ENCODE results near the gene PIGX. TPM values are rescaled to one million over a fixed set of nuclear protein-coding genes. Genes with fewer than 3 reads are reported as not detected.

The PIGX gene
- total RNA-seq: 22.0 and 34.1 TPM in 2 replicates

DNA sequence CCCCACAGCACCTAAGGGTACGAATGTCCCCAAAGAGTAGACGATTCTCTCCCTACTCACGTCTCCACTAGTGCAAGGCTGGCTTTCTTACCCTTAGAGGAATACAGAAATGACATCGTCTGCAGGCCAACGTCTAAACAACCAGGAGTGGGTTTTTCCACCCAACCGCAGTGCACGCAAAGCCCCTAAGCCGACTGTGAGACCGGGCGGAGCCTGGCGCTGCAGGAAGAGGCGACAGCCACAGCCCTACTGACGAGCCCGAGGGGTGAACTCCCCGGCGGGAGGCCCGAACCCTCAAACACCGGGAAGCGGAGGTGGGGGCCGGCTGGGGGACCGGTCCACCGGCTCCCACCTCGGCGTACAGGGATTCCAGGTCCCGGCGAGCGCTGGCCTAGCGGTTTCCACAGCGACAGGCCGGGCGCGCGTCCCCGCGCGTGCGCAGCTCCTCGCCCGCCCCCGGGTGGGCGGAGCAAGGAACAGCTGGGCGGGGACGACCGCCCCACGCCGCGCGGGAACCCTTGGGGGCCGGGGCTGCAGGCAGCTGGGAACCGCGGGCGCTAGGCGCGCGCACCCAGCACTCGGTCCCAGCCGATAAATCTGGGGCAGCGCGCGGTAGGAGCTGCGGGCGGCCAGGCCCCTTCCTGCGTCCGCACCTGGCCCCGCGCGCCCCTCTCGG is at the start of gene PIGX, which contains the start of gene CEP19:
PIGX (plus strand) TSS at position 540 of the 676 bp plus-strand sequence.
CEP19 (minus strand) TSS at position 413 of the 676 bp plus-strand sequence. CDS start 3,593 bp downstream, outside the sequence.

DNA sequence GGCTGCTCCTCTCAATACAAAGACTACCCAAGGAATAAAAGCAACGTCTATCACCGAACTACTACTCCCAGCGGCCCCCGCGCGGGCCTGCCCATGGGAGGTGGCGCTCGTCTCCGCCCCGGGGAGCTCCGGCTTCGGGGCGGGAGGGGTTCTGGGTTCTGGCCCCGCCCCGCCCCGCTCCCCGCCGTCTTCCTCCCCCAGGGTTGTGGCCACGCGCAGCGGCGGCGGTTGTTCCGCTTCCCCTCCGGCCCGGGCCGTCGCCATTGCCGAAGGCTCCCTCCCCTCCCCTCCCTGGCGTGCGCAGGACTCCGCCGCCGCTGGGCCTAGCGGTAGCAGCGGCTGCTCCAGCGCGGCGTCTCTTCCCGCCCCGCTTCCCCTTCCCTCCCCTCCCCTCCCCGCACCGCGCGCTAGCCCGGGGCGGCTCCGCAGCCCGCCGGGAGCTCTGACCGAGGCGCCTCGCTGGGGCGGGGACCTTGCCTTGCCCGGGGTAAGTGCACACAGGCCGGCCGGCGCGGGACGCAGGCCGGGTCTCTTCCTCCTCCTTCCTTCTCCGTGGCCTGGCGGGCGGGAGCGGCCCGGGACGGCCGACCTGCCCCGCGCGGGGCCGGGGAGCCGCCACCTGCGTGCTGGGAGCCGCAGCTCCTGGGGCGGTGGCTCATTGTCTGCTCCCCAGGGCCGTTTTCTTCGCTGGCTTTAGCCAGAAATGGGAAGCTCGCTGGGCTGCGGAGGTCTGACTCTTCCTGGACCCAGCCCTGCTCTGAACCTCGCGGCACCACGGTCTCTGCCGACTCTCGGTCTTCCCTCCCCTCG is 27.7 kb downstream of the PIGX start, which contains the start of gene PAK2:
PAK2 (plus strand) TSS at position 187 of the 810 bp plus-strand sequence. CDS start 42,790 bp downstream, outside the sequence.

Other genes starting within 250 kb of the PIGX start
- 14.7 and 23.0 TPM in 2 replicates for gene RNF168, start 208.6 kb upstream of the PIGX start, total RNA-seq
- 0.19 and 0.28 TPM in 2 replicates for gene SMCO1, start 197.0 kb upstream of the PIGX start, total RNA-seq
- gene WDR53, start 143.8 kb upstream of the PIGX start, total RNA-seq: 7.0 and 9.6 TPM in 2 replicates
- gene FBXO45, start 143.7 kb upstream of the PIGX start, total RNA-seq: 8.2 and 15.7 TPM in 2 replicates
- gene NRROS, start 72.7 kb upstream of the PIGX start, total RNA-seq: 0.58 and 0.85 TPM in 2 replicates
- gene CEP19, start 127 bp upstream of the PIGX start, total RNA-seq: 3.3 and 5.1 TPM in 2 replicates
- 33.2 and 37.2 TPM in 2 replicates for gene PAK2, start 27.5 kb downstream of the PIGX start, total RNA-seq
- gene SENP5, start 155.5 kb downstream of the PIGX start, total RNA-seq: 54.4 and 56.7 TPM in 2 replicates
- gene NCBP2, start 230.2 kb downstream of the PIGX start, total RNA-seq: 72.7 and 78.0 TPM in 2 replicates